ENCODE results near the gene NEB. TPM values are rescaled to one million over a fixed set of nuclear protein-coding genes. Genes with fewer than 3 reads are reported as not detected.

Gene NEB
- total and polyA plus RNA-seq, 2 of the 4 experiments (the other 2 are of a cell fraction): under 0.01 TPM; not detected in 1

DNA sequence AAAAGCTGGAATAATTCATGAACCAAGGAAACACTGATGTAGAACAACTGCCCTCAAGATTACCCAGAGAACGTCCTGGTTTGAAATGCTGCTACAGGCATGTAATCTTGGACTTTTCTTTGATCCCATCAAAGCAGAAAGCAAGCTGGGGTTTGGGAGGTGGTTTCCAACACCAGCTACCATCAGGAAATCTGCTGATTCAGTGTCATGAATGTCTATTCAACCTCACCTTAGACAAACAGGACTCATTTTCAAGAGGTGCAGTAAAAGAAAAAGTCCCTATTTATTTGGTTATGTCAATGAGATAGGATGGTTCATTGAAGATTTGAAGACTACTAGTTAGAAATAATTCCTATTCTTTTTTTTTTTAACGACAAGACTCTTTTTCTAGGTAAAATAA lies 72.7 kb downstream of the NEB start:
- WGBS, 2 experiments (ENCODE audit: extremely low coverage in 2 of 2, insufficient read length in 1 of 2): no CpG with 5 or more reads among the region's 2 CpGs
- POLR2A ChIA-PET (ENCODE audit: unreplicated experiment): no interaction called here

More for the DNA sequence above, 72.7 kb downstream of the NEB start:
- no peak overlapping the region for H2BK20ac ChIP-seq (ENCODE audit: low read depth, low read length)
- H4K5ac ChIP-seq (ENCODE audit: low read depth, low read length): no peak overlapping the region
- intact Hi-C loops (cut with micrococcal nuclease): no loop called here
- DNase-seq: no peak
- H2BK120ac ChIP-seq (ENCODE audit: low read depth, low read length): no peak overlapping the region
- H3K27me3 ChIP-seq (ENCODE audit: control insufficient read depth, insufficient read depth, low read length): no peaks in the 10 kb centered on the region; the same call in 1 of the 2 replicates
- no peak overlapping the region for H2AK9ac ChIP-seq (replicated peaks; ENCODE audit: low read depth, low read length, poor library complexity)
- H4K20me1 ChIP-seq (ENCODE audit: insufficient read depth, low read length): no peaks in the 10 kb centered on the region
- no peak overlapping the region for H3K9ac ChIP-seq (ENCODE audit: low read depth, low read length)
- H2BK15ac ChIP-seq (ENCODE audit: low read depth, low read length): no peak overlapping the region
- H4K8ac ChIP-seq (ENCODE audit: low read depth in 2 of 2, low read length in 2 of 2): no peak overlapping the region
- in situ Hi-C loops (cut with MboI; ENCODE audit: low sequenced_read_pairs): no loop called here
- H3K4ac ChIP-seq (ENCODE audit: low read depth, low read length): no peak overlapping the region
- H2AFZ ChIP-seq (replicated peaks; ENCODE audit: low read length, poor library complexity): no peak overlapping the region
- H4K91ac ChIP-seq (ENCODE audit: insufficient read depth, low read depth, low read length): no peak overlapping the region
- H3K14ac ChIP-seq (replicated peaks; ENCODE audit: low read depth, low read length): no peak overlapping the region
- no peak overlapping the region for H2BK5ac ChIP-seq (ENCODE audit: low read depth, low read length, poor library complexity, severe bottlenecking)
- H3K4me1 ChIP-seq (ENCODE audit: control insufficient read depth, insufficient read depth, low read length): no peaks in the 10 kb centered on the region
- no peak overlapping the region for H3K23ac ChIP-seq (ENCODE audit: low read depth, low read length)
- no peaks in the 10 kb centered on the region; the same call in 1 of the 2 replicates for H3K9me1 ChIP-seq (ENCODE audit: insufficient read depth, low read length)
- ATAC-seq (ENCODE audit: low read depth): no peak
- dilution Hi-C loops (cut with HindIII; ENCODE audit: low sequenced_read_pairs, unreplicated experiment): no loop called here
- H3K18ac ChIP-seq (ENCODE audit: low read depth, low read length): no peak overlapping the region
- H3K36me3 ChIP-seq (ENCODE audit: control insufficient read depth, insufficient read depth, low read length): no peaks in the 10 kb centered on the region
- H3K56ac ChIP-seq (ENCODE audit: extremely low read depth, insufficient read depth, low read length): no peak overlapping the region
- CTCF ChIA-PET: no interaction called here
- H3K4me2 ChIP-seq (ENCODE audit: low read depth, low read length): no peak overlapping the region
- H3K27ac ChIP-seq (ENCODE audit: insufficient read depth, low read length): no peak overlapping the region
- no TSS peak for BruUV-seq (replicated peaks)
- no peak overlapping the region for H3K4me3 ChIP-seq (ENCODE audit: insufficient read depth, low read depth, low read length)
- no peak for TF ChIP-seq RCOR1 (IDR thresholded peaks at IDR 0.05; ENCODE audit: insufficient replicate concordance, low read length)
- TF ChIP-seq, protein P1, sequence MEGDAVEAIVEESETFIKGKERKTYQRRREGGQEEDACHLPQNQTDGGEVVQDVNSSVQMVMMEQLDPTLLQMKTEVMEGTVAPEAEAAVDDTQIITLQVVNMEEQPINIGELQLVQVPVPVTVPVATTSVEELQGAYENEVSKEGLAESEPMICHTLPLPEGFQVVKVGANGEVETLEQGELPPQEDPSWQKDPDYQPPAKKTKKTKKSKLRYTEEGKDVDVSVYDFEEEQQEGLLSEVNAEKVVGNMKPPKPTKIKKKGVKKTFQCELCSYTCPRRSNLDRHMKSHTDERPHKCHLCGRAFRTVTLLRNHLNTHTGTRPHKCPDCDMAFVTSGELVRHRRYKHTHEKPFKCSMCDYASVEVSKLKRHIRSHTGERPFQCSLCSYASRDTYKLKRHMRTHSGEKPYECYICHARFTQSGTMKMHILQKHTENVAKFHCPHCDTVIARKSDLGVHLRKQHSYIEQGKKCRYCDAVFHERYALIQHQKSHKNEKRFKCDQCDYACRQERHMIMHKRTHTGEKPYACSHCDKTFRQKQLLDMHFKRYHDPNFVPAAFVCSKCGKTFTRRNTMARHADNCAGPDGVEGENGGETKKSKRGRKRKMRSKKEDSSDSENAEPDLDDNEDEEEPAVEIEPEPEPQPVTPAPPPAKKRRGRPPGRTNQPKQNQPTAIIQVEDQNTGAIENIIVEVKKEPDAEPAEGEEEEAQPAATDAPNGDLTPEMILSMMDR (conservative IDR thresholded peaks at IDR 0.05; ENCODE audit: low read depth, low read length): no peak
- TF ChIP-seq POLR2A (IDR thresholded peaks at IDR 0.05; ENCODE audit: low read depth, low read length): no peak
- no peak overlapping the region for H2AK5ac ChIP-seq (ENCODE audit: low read depth, low read length)
- no peaks in the 10 kb centered on the region for H3K79me1 ChIP-seq (ENCODE audit: low read depth in 1 of 2, low read length in 2 of 2)
- no peaks in the 10 kb centered on the region for H3K9me3 ChIP-seq (ENCODE audit: control insufficient read depth, insufficient read depth, low read length)

Data from IMR-90 (cell line).